A549 (cell line): ENCODE measurements around the gene CALM1. TPM values are rescaled to one million over a fixed set of nuclear protein-coding genes. Genes with fewer than 3 reads are reported as not detected.
A peak's percentile ranks its signal among the peaks of the same experiment; 100 is the strongest.

ENCODE experiments used
- ATAC-seq, 2 experiments: fragments of 200-7000 bp in 1 of 2; fragments of >200 bp in 1 of 2; cut with Nextera tagmentation in 1 of 2; cut with Tn5 transposase in 1 of 2; 3 replicates each; pipeline versions ENCODE4 v1.8.0 to v1.9.1; 2018 to 2020; ENCODE audit warnings: mild to moderate bottlenecking in 1 of 2, moderate library complexity in 1 of 2
- CTCF ChIA-PET: fragments of 300-600 bp; sonication (Branson Sonifier 250); formaldehyde crosslinking; extraction: SDS; loops from one replicate; lab custom pipeline; 2021; ENCODE audit warnings: antibody characterized with exemption, inconsistent platforms; lab: Yijun Ruan, JAX
- POLR2A ChIA-PET: fragments of 350-600 bp; formaldehyde crosslinking; extraction: SDS; loops from one replicate; lab custom pipeline; 2021; ENCODE audit warnings: antibody characterized with exemption, inconsistent platforms; lab: Yijun Ruan, JAX
- DNase-seq, 2 experiments: peaks; one replicate each; pipeline versions ENCODE4 v3.0.0 to v3.0.0-alpha.2; 2011 to 2016; ENCODE audit warnings: low read depth in 1 of 2, low spot score in 1 of 2
- FAIRE-seq: peaks from 2 replicates; lab custom pipeline; 2011; peaks lifted over from hg19 to GRCh38; lab: Jason Lieb, UNC
- H3K27ac ChIP-seq, 2 experiments: fragments of >200 bp; sonication (Bioruptor Twin); formaldehyde crosslinking; 3 replicates each; pipeline ENCODE4 v1.5.1; 2016 to 2017
- H3K4me1 ChIP-seq: fragments of >200 bp; sonication (Bioruptor Twin); formaldehyde crosslinking; 3 replicates; pipeline ENCODE4 v1.6.1; 2016
- H3K4me2 ChIP-seq: fragments of >200 bp; sonication (Bioruptor Twin); formaldehyde crosslinking; 3 replicates; pipeline ENCODE4 v1.6.1; 2016
- H3K4me3 ChIP-seq: fragments of >200 bp; sonication (Bioruptor Twin); formaldehyde crosslinking; 3 replicates; pipeline ENCODE4 v1.5.1; 2016
- H3K9me3 ChIP-seq: fragments of >200 bp; sonication (Bioruptor Twin); formaldehyde crosslinking; 3 replicates; pipeline ENCODE4 v1.6.1; 2016
- BCL3 ChIP-seq: fragments of >200 bp; sonication (Bioruptor Twin); formaldehyde crosslinking; IDR thresholded peaks from 3 replicates; pipeline ENCODE4 v1.6.1; 2016
- CHD4 ChIP-seq: fragments of 200-600 bp; sonication (generic); IDR thresholded peaks from 2 replicates; pipeline ENCODE4 v1.6.1; 2016; ENCODE audit warnings: antibody characterized with exemption, mild to moderate bottlenecking, borderline replicate concordance
- EHMT2 ChIP-seq: fragments of 200-600 bp; sonication (generic); IDR thresholded peaks from 2 replicates; pipeline ENCODE4 v1.6.1; 2016; ENCODE audit warnings: antibody characterized with exemption, low read depth, mild to moderate bottlenecking, moderate library complexity
- ESRRA ChIP-seq: fragments of 150-350 bp; IDR thresholded peaks from 2 replicates; pipeline ENCODE4 v1.6.1; 2014; ENCODE audit warnings: mild to moderate bottlenecking, low read length, borderline replicate concordance
- FOSB ChIP-seq: fragments of 250-450 bp; sonication (Bioruptor Pico); IDR thresholded peaks from 2 replicates; pipeline ENCODE4 v1.5.0; 2020; ENCODE audit warnings: mild to moderate bottlenecking, moderate library complexity
- HDAC2 ChIP-seq: fragments of 200-600 bp; sonication (generic); IDR thresholded peaks from 2 replicates; pipeline ENCODE4 v1.6.1; 2016
- HOXA7 ChIP-seq: fragments of 250-450 bp; sonication (Bioruptor Pico); IDR thresholded peaks from 2 replicates; pipeline ENCODE4 v1.5.0; 2020; ENCODE audit warnings: mild to moderate bottlenecking, moderate library complexity
- HOXB5 ChIP-seq: fragments of 250-450 bp; sonication (Bioruptor Pico); IDR thresholded peaks from 2 replicates; pipeline ENCODE4 v1.5.0; 2020; ENCODE audit warnings: mild to moderate bottlenecking, moderate library complexity
- MYC ChIP-seq: IDR thresholded peaks from 2 replicates; pipeline ENCODE4 v1.6.1; 2012; ENCODE audit warnings: mild to moderate bottlenecking, inconsistent platforms, low read length, improper control_type of control experiment, borderline replicate concordance
- PBX3 ChIP-seq: IDR thresholded peaks from 2 replicates; pipeline ENCODE4 v1.6.1; 2012
- RAD21 ChIP-seq, 2 experiments: fragments of >200 bp in 1 of 2; sonication (Bioruptor Twin) in 1 of 2; formaldehyde crosslinking in 1 of 2; IDR thresholded peaks in 1 of 2; conservative IDR thresholded peaks in 1 of 2; 2 replicates in 1 of 2; 3 replicates in 1 of 2; pipeline ENCODE4 v1.6.1; 2012 to 2018; ENCODE audit warnings: inconsistent platforms in 1 of 2
- RCOR1 ChIP-seq: fragments of 150-350 bp; IDR thresholded peaks from 2 replicates; pipeline ENCODE4 v1.6.1; 2014; ENCODE audit warnings: antibody characterized with exemption, low read length, low read depth
- RFX5 ChIP-seq: fragments of 450-650 bp; IDR thresholded peaks from 2 replicates; pipeline ENCODE4 v1.7.1; 2014; ENCODE audit warnings: antibody characterized with exemption, mild to moderate bottlenecking, moderate library complexity
- TFCP2L1 ChIP-seq: fragments of 250-450 bp; sonication (Bioruptor Pico); IDR thresholded peaks from 2 replicates; pipeline ENCODE4 v1.5.0; 2021; ENCODE audit warnings: mild to moderate bottlenecking
- ZSCAN20 ChIP-seq: fragments of 250-450 bp; sonication (Bioruptor Pico); IDR thresholded peaks from 2 replicates; pipeline ENCODE4 v1.8.0; 2022; ENCODE audit warnings: mild to moderate bottlenecking, moderate library complexity
- WGBS: methylation state at CpG from one replicate; pipeline ENCODE4 v1.1.6; 2017; ENCODE audit errors: missing lambda C conversion rate; 5-methylcytosine and 5-hydroxymethylcytosine counted together
- polyA plus RNA-seq, 4 experiments: library from polyadenylated mRNA; depleted of rRNA in 3 of 4; stranded (reverse); fragments of >200 nt; fragmentation: RNase III in 1 of 4; extraction: RNeasy Plus Mini Kit Qiagen cat#74134 plus additional on column Dnase treatment in 1 of 4; gene quantifications; 2 replicates in 3 of 4; 3 replicates in 1 of 4; pipeline ENCODE4 v1.2.3, GENCODE V29; 2011 to 2017

CALM1 gene
- polyA plus RNA-seq, 2 of the 4 experiments (the other 2 are of a cell fraction): 374 to 451 TPM

GRCh38 chr14:90379106-90379505 is 17.7 kb upstream of the CALM1 start:
- peaks cover 10% of the 10 kb centered on the region; the same call in 2 of the 3 replicates for H3K4me1 ChIP-seq
- no peaks in the 10 kb centered on the region for H3K9me3 ChIP-seq
- H3K4me3 ChIP-seq: no peak overlapping the region
- no peak for FAIRE-seq
- no peak for TF ChIP-seq RFX5
- TF ChIP-seq MYC: no peak
- no peak for TF ChIP-seq HOXB5 (CRISPR knock-in tag)
- no peak for TF ChIP-seq ESRRA
- no peak for TF ChIP-seq FOSB (CRISPR knock-in tag)
- TF ChIP-seq HOXA7 (CRISPR knock-in tag): no peak
- TF ChIP-seq BCL3: no peak
- TF ChIP-seq ZSCAN20 (CRISPR knock-in tag): no peak
- no peak for ATAC-seq
- no peak for DNase-seq
- H3K4me2 ChIP-seq: no peak overlapping the region
- WGBS: 69% methylated on average over 2 of the region's 2 CpGs
- ChIA-PET POLR2A (no interaction called here), CTCF (no interaction called here)
- H3K27ac ChIP-seq: no peak overlapping the region

GRCh38 chr14:90381011-90381786 is 15.6 kb upstream of the CALM1 start:
- WGBS: 80% methylated on average over 8 of the region's 8 CpGs
- ChIA-PET CTCF (interaction anchor here (1.1 to 1.5 kb wide), 2 partner anchors 9 to 19 kb away, joined by 3 to 5 read pairs; no protein-coding TSS in a partner anchor), POLR2A (interaction anchor here (3.9 kb wide), 1 partner anchor 15 kb away, joined by 69 read pairs; the partner anchor contains the start of gene CALM1)
- Histone ChIP-seq H3K4me1 (peaks cover 11% of the 10 kb centered on the region; the same call in 2 of the 3 replicates), H3K9me3 (no peaks in the 10 kb centered on the region), H3K4me3 (no peak overlapping the region), H3K4me2 (no peak overlapping the region), H3K27ac (no peak overlapping the region)
- ATAC-seq (no peak), FAIRE-seq (no peak), DNase-seq (no peak)
- TF ChIP-seq PBX3: no peak

GRCh38 chr14:90381999-90382451 is 14.8 kb upstream of the CALM1 start:
- TF ChIP-seq RCOR1 (no peak), CHD4 (no peak), EHMT2 (no peak), RAD21 (conservative IDR thresholded peaks at IDR 0.05 in 1 of 2, IDR thresholded peaks at IDR 0.05 in 1 of 2) (no peak), HDAC2 (no peak), TFCP2L1 (CRISPR knock-in tag) (no peak), RFX5 (no peak)
- POLR2A ChIA-PET: interaction anchor here (0.6 to 3.9 kb wide), 6 partner anchors 14 to 80 kb away, joined by 3 to 69 read pairs (median 4); partner anchors contain the start of gene CALM1
- Histone ChIP-seq H3K4me2 (peak overlapping the region; percentile 71), H3K4me1 (peaks cover 11% of the 10 kb centered on the region; the same call in 2 of the 3 replicates), H3K4me3 (peak overlapping the region; percentile 68), H3K27ac (peak overlapping the region; percentile 93 to 97), H3K9me3 (no peaks in the 10 kb centered on the region)
- WGBS: 73% methylated on average over 13 of the region's 13 CpGs
- DNase-seq (no peak), ATAC-seq (no peak), FAIRE-seq (no peak)
- CTCF ChIA-PET: interaction anchor here (1.1 to 1.5 kb wide), 2 partner anchors 10 to 18 kb away, joined by 3 to 5 read pairs; no protein-coding TSS in a partner anchor
